GM10847 (cell line): Measurements from ENCODE around the gene TBCD.

Experiments used
- POLR2A ChIP-seq: IDR thresholded peaks from 2 replicates; pipeline ENCODE4 v1.6.1; 2011; ENCODE audit not compliant: insufficient read length; ENCODE audit errors: extremely low read depth

The TBCD gene

DNA sequence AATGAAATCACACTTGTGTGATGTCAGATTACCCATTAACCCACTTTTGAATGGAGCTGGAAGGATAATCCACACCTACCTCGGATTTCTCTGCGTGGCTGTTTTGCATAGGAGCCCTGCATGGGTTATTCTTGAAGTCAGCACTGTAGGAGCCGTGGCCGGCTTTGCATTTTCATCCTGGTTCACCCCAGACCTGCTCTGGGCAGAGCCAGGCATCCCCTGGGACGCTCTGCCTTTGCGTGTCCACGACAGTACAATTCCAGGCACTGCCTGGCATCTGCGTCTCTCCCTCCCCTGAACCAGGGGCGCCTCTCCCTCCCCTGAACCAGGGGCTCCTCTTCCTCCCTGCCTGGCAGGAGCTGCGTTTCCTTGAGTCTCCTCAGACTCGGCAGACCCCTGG lies 117.7 kb downstream of the TBCD start:
- no peak for TF ChIP-seq POLR2A

GRCh38 chr17:82870091-82870491 lies 118.2 kb downstream of the TBCD start:
- TF ChIP-seq POLR2A: no peak

GRCh38 chr17:82870541-82870940 lies 118.7 kb downstream of the TBCD start:
- no peak for TF ChIP-seq POLR2A

DNA sequence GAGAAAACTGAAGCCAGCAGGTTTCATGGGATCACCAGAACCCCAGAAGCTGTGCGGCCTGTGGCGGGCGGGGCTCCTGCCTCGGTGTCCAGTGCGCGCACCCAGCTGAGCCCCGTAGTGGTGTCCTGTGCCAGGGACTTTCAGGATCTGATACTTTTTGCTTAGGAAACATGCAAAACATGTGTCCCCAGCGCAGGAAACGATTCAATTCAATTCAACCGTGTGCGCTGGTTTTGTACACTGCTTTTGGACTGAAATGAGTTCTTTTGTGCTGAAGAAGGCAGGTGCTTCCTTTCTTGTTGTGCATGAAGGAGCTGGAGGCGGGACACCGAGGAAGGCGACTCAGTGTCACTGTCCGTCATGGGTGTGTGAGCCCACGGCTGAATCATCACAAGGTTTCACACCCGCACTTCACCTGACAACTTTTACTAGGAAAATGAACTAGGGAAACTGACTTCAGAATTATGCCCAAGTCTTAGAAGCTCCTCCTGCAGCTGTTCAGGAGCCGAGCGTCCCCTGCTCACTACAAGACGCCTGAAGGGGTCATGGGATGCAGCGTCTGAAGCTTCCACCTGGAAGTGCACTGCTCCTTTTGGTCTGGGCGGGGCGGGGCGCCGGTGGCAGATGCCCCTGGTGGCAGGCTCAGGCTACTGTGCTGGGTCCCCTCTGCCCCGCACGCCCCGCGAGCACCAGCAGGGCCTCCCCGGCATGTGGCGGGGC lies 119.4 kb downstream of the TBCD start:
- TF ChIP-seq POLR2A: no peak

DNA sequence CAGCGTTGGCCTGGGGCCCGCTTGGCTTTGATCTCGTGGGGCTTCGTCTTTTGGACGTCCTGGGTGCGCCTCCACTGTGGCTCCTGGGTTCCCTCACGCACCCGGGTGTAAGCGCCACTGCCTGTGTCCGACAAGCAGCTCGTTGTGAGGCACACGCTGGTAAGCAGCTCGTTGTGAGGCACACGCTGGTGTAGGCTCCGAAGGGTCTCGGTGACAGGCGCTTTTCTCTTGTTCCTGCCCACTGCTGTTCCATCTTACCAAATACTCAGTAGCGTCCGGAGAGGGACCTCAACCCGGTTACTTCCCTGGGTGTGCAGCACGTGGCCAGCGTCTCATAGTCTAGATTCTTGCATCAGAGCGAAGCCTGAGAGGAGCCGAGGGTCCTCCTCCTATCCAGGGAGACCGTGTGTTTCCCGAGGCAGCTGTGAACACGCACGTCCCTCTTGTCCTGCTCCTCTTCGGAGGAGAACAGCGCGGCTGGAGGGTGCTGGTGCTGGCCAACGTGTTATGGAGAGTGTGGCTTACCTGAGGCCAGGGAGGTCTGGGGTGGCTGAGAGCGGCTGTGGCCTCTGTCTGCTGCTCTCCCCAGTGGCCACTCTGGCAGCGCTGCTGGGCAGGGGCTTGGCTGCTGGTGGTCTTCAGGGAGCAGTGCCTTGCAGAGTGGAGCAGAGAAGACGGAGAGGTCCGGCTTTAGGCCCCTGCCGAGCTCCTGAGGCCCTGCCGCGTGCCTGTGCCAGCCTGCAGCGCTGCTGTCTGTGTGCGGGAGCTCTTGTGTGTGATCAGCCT lies 120.1 kb downstream of the TBCD start:
- TF ChIP-seq POLR2A: no peak

DNA sequence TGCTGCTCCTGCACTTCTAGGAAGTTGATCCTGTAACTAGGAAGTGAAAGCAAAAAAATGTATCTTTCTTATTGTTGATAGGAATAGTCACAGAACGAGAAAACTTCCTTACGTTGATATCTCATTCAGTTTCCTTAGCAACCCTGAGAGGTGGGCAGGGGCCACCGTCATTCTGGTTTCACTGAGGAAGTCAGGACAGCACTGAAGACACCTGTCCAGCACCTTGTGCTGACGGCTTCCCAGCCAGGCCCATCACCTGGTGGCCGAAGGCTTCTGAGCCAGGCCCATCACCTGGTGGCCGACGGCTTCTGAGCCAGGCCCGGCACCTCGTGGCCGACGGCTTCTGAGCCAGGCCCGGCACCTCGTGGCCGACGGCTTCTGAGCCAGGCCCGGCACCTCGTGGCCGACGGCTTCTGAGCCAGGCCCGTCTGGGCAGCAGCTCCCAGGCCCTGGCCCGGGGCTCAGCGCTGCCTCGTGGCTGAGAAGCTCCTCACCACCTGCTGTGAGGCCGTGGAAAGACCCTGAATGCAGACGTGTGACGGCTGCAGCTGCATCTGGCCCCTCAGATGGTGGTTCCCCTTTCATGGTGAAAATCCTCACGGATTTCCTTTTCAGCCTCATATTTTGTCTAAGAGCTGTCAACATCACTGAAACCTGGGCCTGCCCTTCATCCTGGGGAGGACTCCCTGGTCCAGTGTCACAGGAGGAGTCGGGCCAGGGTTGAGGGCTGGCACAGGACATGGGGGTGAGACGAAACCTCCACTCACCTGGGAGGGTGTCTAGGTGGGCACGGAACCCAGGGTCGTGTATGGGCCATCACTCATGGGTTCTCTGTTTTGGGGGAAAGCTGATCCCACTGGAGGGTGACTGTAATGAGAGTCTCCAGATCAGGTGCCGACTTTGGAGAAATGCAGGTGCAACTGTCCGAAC lies 121.0 kb downstream of the TBCD start:
- TF ChIP-seq POLR2A: no peak

- TF ChIP-seq POLR2A: no peak
Observed at GRCh38 chr17:82873521-82873920, 121.7 kb downstream of the TBCD start.

DNA sequence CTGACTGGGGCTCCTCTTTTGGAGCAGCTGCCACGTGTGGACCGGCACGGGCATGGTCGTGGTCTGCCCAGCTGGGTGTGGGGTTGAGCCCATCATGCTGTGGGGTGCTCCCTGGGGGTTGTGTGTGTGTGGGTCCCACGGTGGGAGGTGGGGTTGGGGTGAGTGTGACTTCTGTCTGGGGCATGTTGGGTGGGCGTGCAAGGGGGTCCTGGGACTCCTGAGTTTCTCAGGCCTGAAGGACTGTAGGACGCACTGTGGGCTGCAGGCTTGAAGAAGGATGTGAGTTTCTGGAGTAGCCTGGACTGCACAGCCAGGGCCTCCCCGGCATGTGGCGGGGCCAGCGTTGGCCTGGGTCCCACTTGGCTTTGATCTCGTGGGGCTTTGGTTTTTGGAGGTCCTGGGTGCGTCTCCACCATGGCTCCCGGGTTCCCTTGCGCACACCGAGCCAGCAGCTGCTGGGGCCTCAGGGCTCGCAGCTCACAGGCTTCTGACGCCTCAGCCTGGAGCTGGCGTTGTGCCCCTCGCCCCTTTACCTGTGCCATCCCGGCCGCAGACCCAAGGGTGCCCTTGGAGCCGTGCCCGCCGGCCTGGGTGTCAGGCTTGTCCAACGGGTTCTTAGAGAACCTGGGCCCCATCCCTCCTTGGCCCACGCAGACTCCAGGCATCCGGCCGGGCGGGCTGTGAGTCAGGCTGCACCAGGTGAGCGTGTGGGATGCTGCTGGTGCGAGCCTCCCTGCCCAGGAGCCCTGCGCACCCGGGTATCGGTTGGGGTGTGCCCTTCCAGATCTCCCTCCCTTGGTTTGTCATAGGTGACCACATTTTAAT lies 122.4 kb downstream of the TBCD start:
- no peak for TF ChIP-seq POLR2A

- no peak for TF ChIP-seq POLR2A
Observed at GRCh38 chr17:82875407-82875856, 123.6 kb downstream of the TBCD start.

DNA sequence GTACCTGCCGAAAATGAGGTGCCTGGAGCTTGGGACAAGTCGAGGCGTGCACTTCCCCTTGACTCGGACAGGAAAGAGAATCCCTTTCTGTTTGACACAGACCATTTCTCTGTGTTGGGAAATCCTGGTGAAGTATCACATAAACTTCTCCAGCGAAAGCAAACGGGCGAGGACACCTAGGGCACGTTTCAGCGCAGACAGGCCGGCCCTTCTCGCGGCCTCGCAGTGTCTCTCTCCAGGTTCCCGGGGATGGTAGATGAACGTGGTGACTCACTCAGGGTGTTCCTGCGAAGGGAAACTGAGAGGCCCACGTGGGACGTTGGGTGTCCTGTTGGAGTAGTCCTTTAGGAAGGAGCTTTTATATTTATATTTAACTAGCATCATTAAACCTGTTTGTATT lies 124.3 kb downstream of the TBCD start:
- no peak for TF ChIP-seq POLR2A

GRCh38 chr17:82876602-82877379 lies 124.9 kb downstream of the TBCD start:
- no peak for TF ChIP-seq POLR2A

DNA sequence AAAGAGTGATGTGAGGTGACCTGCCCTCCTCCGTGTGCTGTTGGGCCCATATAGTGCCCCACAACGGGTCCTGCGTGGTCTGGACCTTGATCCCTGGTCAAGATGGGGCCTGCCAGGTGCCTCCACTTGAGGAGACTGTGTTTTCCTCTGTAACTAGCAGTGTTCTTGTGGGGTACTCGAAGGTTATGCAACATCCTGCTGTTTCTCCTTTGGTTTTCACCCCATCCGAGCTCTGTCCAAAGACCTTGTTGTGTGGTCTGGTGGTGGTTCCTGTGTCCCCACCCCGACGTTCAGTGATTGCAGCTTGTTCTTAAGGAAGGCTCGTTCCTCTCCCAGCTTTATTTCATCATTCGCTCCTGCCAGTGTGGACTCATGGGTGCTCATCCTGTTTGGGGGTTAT lies 126.7 kb downstream of the TBCD start:
- TF ChIP-seq POLR2A: no peak

DNA sequence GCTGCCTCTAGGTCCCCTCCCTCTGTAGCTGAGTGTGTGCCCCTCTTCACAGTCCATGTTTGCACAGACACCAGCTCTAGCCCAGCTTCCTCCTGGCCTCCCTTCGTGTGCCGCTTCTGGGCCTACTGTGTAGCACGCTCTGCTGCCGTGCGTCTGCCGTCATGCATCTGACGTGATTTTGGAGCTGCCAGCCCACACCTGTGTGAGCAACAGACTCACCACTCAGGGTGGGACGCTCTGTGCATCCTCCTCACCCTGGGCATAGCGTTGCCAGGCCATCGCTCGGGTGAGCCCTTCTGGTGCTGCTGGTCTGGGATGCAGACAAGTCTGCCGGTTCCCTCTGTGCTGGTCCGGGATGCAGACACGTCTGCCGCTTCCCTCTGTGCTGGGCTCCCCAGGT lies 127.4 kb downstream of the TBCD start:
- no peak for TF ChIP-seq POLR2A
